ENCODE data around the gene CMTM8.
"Not testable (repeated sequence)": the region's sequence is repeated elsewhere in the genome, so short reads cannot be mapped to it uniquely, and the experiment has no call there.

The CMTM8 gene

GRCh38 chr3:32383136-32383711, 144.7 kb downstream of the CMTM8 start:
- no peak for ATAC-seq (ENCODE audit: low read depth)

GRCh38 chr3:32384938-32385337, 146.5 kb downstream of the CMTM8 start:
- H3K9me3 ChIP-seq (ENCODE audit: severe bottlenecking) = no peaks in the 10 kb centered on the region
- H3K27me3 ChIP-seq (ENCODE audit: insufficient read depth, poor library complexity, severe bottlenecking) = no peaks in the 10 kb centered on the region
- no peak overlapping the region for H3K27ac ChIP-seq (ENCODE audit: poor library complexity, severe bottlenecking)
- no peak overlapping the region for H3K4me3 ChIP-seq (ENCODE audit: severe bottlenecking)
- H3K36me3 ChIP-seq (ENCODE audit: low read depth) = no peaks in the 10 kb centered on the region
- ATAC-seq (ENCODE audit: low read depth) (no peak), DNase-seq (ENCODE audit: low spot score) (no peak)
- TF ChIP-seq CTCF (IDR thresholded peaks at IDR 0.05; ENCODE audit: poor library complexity, severe bottlenecking) = no peak
- no peaks in the 10 kb centered on the region for H3K4me1 ChIP-seq (ENCODE audit: insufficient read depth, poor library complexity, severe bottlenecking)

More at GRCh38 chr3:32383136-32383711, 144.7 kb downstream of the CMTM8 start:
- Histone ChIP-seq H3K27ac (ENCODE audit: poor library complexity, severe bottlenecking) (no peak overlapping the region), H3K4me1 (ENCODE audit: insufficient read depth, poor library complexity, severe bottlenecking) (no peaks in the 10 kb centered on the region), H3K9me3 (ENCODE audit: severe bottlenecking) (no peaks in the 10 kb centered on the region), H3K27me3 (ENCODE audit: insufficient read depth, poor library complexity, severe bottlenecking) (no peaks in the 10 kb centered on the region), H3K36me3 (ENCODE audit: low read depth) (no peaks in the 10 kb centered on the region), H3K4me3 (ENCODE audit: severe bottlenecking) (no peak overlapping the region)
- TF ChIP-seq CTCF (IDR thresholded peaks at IDR 0.05; ENCODE audit: poor library complexity, severe bottlenecking) = no peak
- no peak for DNase-seq (ENCODE audit: low spot score)

- Histone ChIP-seq H3K4me3 (ENCODE audit: severe bottlenecking) (no peak overlapping the region), H3K4me1 (ENCODE audit: insufficient read depth, poor library complexity, severe bottlenecking) (no peaks in the 10 kb centered on the region), H3K9me3 (ENCODE audit: severe bottlenecking) (no peaks in the 10 kb centered on the region), H3K36me3 (ENCODE audit: low read depth) (no peaks in the 10 kb centered on the region), H3K27me3 (ENCODE audit: insufficient read depth, poor library complexity, severe bottlenecking) (no peaks in the 10 kb centered on the region), H3K27ac (ENCODE audit: poor library complexity, severe bottlenecking) (no peak overlapping the region)
- DNase-seq (ENCODE audit: low spot score) (no peak), ATAC-seq (ENCODE audit: low read depth) (no peak)
- TF ChIP-seq CTCF (IDR thresholded peaks at IDR 0.05; ENCODE audit: poor library complexity, severe bottlenecking) = no peak
Observed at GRCh38 chr3:32387512-32387911, 149.0 kb downstream of the CMTM8 start.

GRCh38 chr3:32389577-32389976, 151.1 kb downstream of the CMTM8 start:
- not testable (repeated sequence) for H3K27ac ChIP-seq (ENCODE audit: poor library complexity, severe bottlenecking); DNase-seq (ENCODE audit: low spot score); H3K4me3 ChIP-seq (ENCODE audit: severe bottlenecking); H3K9me3 ChIP-seq (ENCODE audit: severe bottlenecking); ATAC-seq (ENCODE audit: low read depth); H3K4me1 ChIP-seq (ENCODE audit: insufficient read depth, poor library complexity, severe bottlenecking); H3K27me3 ChIP-seq (ENCODE audit: insufficient read depth, poor library complexity, severe bottlenecking); H3K36me3 ChIP-seq (ENCODE audit: low read depth)

GRCh38 chr3:32391643-32392535, 153.4 kb downstream of the CMTM8 start, which contains the start of gene CMTM7:
CMTM7 (plus strand) TSS chr3:32391853; CDS start chr3:32391907, 54 bp downstream.
- H3K9me3 ChIP-seq (ENCODE audit: severe bottlenecking) = no peaks in the 10 kb centered on the region
- peak within 1 kb of the TSS; percentile 70 for H3K4me3 ChIP-seq (ENCODE audit: severe bottlenecking)
- peak; percentile 6 for TF ChIP-seq CTCF (IDR thresholded peaks at IDR 0.05; ENCODE audit: poor library complexity, severe bottlenecking)
- ATAC-seq (ENCODE audit: low read depth) = peak; percentile 82
- no peaks in the 10 kb centered on the region for H3K27me3 ChIP-seq (ENCODE audit: insufficient read depth, poor library complexity, severe bottlenecking)
- no peaks in the 10 kb centered on the region for H3K4me1 ChIP-seq (ENCODE audit: insufficient read depth, poor library complexity, severe bottlenecking)
- H3K27ac ChIP-seq (ENCODE audit: poor library complexity, severe bottlenecking) = peak within 1 kb of the TSS; percentile 31
- no peaks in the 10 kb centered on the region for H3K36me3 ChIP-seq (ENCODE audit: low read depth)
- peak; percentile 83 for DNase-seq (ENCODE audit: low spot score)

All from RWPE2 (cell line).